ENCODE measurements around the gene ZNF429.
A peak's percentile ranks its signal among the peaks of the same experiment; 100 is the strongest.
"Not testable (repeated sequence)": the region's sequence is repeated elsewhere in the genome, so short reads cannot be mapped to it uniquely, and the experiment has no call there.

Gene ZNF429

GRCh38 chr19:21519488-21519887 lies 14.1 kb downstream of the ZNF429 start:
- no peak for DNase-seq

DNA sequence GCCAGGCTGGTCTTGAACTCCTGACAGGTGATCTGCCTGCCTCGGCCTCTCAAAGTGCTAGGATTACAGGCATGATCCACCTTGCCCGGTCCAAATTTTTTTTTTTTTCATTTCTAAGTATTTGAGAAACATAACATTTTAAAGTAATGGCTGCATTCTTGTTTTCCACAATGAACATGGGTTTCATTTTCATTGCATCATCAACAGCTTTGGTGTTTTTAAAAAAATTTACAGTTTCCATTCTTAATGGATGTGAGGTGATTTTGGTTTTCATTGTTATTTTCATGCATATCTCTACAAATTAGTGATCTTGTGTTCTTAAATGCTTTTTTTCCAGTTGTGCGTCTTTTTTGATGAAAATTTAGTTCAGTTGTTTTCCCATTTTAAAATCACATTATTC lies 27.5 kb downstream of the ZNF429 start:
- DNase-seq: no peak

DNA sequence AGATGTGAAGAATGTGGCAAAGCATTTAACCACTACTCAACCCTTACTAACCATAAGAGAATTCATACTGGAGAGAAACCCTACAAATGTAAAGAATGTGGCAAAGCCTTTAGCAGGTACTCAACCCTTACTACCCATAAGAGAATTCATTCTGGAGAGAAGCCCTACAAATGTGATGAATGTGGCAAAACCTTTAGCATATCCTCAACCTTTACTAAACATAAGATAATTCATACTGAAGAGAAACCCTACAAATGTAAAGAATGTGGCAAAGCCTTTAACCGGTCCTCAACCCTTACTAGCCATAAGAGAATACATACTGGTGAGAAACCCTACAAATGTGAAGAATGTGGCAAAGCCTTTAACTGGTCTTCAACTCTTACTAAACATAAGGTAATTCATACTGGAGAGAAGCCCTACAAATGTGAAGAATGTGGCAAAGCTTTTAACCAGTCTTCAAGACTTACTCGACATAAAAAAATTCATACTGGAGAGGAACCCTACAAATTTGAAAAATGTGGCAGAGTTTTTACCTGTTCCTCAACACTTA lies 31.4 kb downstream of the ZNF429 start:
- not testable (repeated sequence) for DNase-seq

DNA sequence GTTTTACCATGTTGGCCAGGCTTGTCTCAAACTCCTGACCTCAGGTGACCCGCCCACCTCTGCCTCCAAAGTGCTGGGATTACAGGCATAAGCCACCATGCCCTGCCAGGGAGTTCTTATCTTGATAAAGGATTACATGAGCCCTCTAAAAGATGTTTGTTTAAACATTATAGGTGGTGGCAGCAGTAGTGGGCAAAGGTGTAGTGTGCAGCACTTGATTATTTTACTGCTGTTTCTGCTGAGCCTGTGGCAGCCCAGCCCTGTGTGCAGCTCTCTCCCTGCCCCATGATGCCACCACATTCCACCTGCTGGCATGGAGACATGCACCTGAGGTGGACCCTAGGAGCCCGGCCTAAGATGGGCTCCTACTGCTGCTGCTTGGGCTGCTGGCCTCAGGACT lies 54.0 kb downstream of the ZNF429 start:
- no peak for DNase-seq

GRCh38 chr19:21564406-21564805 lies 59.0 kb downstream of the ZNF429 start:
- DNase-seq: no peak

DNA sequence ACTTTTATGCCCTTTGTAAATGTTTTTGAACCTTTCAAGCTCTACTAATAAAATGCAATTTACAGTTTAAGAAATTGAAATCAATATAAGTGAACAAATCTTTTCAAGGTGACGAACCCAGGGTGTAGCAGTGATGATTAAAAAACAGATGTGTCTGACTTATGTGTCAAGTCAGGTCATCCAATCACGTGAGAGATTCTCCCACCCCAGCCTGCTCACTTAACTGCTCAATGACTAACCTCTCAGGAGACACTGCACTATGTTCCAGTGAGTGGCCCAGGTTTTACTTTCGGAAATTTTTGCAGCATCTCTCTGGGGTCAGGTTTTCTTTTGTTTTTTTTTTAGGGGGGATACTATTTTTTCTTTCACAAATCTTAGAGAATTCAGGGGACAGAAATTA lies 60.7 kb downstream of the ZNF429 start:
- DNase-seq: no peak

DNA sequence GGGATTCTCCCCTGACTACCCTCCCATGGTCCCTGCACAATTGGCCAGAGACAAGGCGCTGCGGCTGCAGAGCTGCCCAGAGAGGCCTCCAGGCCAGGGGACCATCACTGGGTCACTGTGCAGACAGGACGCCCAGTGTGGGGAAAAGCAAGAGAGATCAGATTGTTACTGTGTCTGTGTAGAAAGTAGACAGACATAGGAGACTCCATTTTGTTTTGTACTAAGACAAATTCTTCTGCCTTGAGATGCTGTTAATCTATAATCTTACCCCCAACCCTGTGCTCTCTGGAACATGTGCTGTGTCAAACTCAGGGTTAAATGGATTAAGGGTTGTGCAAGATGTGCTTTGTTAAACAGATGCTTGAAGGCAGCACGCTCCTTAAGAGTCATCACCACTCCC lies 62.4 kb downstream of the ZNF429 start:
- not testable (repeated sequence) for DNase-seq

DNA sequence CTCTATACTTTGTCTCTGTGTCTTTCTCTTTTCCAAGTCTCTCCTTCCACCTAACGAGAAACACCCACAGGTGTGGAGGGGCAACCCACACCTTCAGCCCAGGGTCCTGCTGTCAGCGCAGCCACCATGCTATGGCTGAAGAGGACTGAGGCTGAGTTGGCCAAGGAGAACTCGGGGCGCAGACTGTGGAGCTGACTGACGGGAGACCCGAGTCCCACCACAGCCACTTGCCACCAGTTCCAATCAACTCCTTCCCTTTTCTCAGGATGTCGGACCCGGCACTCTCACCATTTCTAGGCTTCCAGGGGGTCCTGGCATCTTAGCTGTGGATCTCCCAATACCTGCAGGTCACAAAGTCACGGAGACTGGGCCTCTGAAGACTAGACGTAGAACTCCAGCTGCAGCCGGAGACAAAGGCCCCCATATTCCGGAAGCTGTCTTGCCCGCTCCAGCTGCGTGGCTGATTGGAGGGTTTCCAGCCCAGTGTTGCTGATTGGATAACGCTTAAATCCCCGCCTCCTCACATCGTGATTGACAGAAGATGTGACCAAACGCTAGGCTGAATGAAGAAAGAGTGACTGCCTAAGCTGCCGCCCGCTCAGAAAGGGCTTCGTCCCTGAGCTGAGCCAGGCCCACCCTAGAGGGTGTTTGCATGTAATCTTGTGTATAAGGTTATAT lies 63.6 kb downstream of the ZNF429 start:
- DNase-seq: peak; percentile 74 to 79

GRCh38 chr19:21569494-21569865 lies 64.1 kb downstream of the ZNF429 start:
- peak; percentile 24 to 47 for DNase-seq

DNA sequence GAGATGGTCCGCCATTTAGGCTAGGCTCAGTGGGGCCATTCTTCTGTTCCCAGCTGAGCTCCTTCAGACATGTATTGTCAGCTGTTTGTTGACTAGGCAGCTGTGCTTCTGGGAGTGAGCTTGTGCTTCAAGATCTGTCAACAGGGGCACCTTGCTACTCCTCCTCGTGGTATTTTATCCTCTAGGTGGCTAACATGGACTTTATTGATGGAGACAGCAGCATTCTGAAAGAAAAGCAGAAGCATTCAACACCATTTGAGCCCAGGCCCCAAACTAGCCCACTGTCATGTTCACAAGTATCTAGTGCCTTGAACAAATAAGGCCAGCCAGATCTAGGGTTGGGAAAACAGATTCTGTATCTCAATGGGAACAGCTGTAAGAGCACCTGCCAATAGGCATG lies 65.9 kb downstream of the ZNF429 start:
- DNase-seq: no peak

DNA sequence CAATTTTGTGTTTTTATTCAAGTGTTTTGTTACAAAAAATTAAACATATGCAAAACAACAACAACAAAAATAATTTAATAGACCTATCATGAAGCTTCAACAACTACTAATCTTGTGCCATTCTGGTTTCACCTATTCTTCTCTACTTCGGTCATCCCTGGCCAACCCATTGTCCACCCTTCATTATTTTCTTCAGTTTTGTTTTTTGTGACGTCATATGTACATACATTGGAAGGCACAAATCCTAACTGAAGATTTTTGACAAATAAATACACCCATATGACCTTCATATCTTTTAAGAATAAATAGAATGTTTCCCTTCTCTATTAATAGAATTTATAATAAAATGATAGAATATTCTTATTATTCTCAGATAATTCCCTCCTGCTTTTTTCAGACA lies 69.2 kb downstream of the ZNF429 start:
- DNase-seq: no peak

- no peak for DNase-seq
These were observed 71.1 kb downstream of the ZNF429 start for GRCh38 chr19:21576481-21576880.

GRCh38 chr19:21580101-21580500 lies 74.7 kb downstream of the ZNF429 start:
- DNase-seq: no peak

DNA sequence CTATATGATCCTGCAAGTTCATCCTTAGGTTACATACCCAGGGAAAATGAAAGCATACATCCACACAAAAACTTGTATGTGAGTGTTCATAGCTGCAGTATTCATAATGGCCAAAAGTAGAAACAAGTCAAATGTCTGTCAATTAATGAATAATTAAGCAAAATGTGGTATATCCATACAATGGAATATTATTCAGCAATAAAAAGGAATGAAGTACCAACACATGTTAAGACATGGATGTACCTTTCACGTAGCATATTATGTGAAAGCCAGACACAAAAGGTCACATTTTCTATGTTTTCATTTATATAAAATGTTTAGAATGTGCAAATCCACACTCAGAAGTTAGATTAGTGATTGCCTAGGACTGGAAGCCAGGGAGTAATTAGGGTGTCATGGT lies 75.4 kb downstream of the ZNF429 start:
- no peak for DNase-seq

DNA sequence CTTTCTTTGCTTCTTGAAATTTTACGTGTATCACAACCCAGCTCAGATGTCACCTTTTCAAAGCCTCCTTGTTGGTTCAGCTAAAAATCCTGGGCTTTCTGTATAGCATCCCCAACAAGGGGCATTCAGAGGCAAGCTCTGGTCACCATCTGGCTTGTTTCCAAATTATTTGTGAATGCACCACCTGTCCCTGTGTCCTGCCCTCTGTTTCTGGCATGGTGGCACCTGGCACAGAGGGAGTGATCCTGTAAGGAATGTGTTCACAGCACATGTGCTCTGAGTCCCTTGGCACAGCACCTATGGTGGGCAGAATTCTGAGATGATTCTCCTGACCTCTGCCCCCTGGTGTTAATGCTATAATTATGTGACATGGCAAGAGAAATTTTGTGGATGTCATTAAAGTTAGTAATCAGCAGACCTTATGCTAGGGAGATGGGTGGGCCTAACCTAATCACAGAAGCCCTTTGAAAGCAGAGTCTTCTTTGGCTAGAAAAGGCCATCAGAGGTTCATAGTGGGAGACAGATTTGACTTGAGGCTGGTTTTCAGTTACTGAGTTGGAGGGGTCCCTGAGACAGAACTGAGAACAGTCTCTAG lies 76.3 kb downstream of the ZNF429 start:
- DNase-seq: no peak

- DNase-seq: no peak
These were observed 79.1 kb downstream of the ZNF429 start for GRCh38 chr19:21584537-21584936.

DNA sequence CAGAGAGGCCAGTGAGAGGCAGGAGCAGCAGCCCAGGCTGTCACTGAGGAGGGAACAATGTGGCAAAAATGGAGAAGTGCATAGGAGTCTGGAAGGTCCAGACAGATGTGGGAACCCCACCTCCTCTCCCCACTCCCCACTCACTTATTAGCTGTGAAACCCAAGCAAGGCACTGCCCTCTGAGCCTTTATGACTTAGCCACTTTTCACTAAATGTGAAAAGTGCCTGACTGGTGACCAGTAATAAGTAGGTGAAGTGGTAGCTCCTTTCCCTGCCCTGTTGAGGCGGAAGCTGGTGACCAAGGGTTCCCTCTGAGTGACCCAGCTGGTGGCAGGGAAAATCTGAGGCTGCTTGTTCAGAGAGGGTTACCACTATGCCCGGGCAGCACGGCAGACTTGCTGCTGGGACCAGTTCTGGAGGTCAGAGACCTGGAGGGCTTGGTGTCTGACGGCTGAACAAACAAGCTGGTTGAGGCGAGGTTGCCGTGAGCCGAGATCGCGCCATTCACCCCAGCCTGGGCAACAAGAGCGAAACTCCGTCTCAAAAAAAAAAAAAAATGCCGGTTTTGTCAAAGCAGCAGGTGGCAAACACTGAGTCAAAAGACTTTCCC lies 80.0 kb downstream of the ZNF429 start:
- no peak for DNase-seq

DNA sequence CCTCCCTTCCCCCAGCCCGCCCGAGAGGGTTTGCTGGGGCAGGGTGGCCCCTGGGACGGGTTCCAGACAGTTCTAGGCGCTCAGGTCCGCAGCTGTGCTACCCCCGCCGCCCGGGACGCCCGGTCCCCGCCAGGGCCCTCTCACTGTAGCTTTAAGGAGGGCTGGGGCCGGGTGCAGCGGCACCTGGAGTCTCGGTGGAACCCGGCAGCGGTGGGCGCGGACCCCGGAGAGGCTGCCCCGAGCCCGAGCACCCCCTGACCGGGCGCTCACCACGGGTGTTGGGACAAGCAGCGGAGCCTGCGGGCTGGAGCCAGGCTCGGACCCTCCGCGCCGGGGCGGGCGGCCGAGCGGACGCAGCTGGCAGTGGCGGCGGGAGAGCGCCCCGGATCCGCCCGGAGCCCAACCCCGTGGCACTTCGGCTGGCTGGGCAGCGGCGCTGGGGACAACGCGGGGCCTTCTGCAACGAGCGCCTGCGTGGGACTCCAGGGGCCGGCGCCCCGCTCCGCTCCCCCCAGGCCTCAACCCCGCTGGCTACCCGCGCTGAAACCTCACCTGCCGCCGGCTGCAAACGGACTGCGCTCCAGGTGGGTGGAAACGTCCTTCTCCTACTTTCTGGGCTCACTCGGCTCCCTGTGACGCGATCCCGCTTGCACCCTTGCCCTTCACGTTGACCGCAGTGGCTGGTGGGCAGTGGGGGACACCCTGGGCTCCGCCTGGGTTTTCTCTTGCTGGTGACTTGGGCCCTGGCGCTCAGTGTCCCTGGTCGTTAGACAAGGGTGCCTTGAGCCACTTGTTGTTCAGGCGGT lies 81.1 kb downstream of the ZNF429 start:
- DNase-seq: peak in 1 of 2 experiments; percentile 36

- DNase-seq: no peak
These were observed 81.7 kb downstream of the ZNF429 start for GRCh38 chr19:21587117-21587461.

- DNase-seq: no peak
These were observed 82.1 kb downstream of the ZNF429 start for GRCh38 chr19:21587549-21587948.

DNA sequence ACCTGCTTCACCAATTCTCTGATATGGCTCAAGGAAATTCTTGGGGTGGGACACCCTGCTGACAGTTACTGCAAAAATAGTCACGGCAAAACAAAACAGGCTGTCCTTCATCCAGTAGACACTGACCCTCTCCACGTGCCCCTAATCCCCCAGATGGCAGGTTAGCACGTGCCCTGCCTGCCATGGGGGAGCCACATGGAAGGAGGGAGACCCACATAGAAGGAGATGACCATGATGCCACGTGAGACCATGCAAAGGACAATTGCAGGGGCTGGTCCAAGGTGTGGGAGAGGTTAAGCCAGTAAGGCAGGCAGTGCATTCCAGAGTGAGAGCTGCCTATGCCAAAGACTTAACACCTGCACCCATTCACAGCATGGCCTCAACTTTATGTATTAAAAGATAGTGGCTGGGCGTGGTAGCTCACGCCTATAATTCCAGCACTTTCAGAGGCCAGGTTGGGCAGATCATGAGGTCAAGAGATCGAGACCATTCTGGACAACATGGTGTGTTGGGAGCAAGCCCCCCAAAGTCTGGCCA lies 82.7 kb downstream of the ZNF429 start:
- no peak for DNase-seq

DNA sequence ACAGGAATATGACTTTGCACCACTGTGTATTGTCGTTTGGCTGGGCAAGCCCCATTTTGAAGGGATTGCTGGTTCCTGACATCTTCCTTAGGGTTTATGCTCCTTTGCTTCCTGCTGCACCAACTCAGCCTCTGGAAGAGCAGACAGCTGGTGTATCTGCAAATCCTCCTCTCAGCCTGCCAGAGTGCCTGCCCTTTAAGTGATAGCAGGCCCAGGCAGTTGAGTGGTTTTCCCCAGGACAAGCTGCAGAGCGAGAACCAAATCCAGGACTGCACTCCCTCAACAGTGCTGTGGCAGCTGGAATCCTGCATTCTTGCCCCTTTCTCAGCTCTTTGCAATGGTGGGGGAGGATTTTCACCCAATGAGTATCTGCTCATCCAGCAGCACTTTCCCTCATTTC lies 85.5 kb downstream of the ZNF429 start:
- DNase-seq: no peak

DNA sequence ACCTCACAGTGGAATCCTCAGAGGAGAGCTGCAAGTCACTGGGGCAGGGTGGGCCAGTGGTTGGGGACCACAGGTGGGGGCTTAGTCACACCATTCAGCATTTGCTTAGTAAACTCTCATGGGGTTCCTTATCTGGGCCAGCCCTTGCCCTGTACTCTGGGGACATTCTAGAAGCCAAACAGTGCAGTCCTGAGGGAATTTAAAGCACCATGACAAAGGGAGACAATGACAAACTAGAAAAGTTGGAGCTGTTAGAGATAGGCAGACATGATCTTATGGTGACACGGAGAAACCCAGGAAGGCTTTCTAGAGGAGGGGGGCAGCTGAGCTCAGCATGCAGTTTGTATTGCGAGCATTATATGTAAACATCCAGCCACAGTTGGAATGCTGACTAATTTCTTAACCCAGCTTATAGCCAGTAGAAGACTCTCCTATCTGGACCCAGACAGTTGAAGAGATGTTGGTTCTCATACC lies 87.6 kb downstream of the ZNF429 start:
- no peak for DNase-seq

Data from activated T-cell treated with anti-CD3 and anti-CD28 coated beads, Interleukin-2, amount 50 U/mL, for 48 hours (primary cell).